ENCODE results near the gene ATAD2B.

The ATAD2B gene

GRCh38 chr2:23915327-23915726 lies 11.6 kb downstream of the ATAD2B start:
- no peak for DNase-seq (ENCODE audit: low spot score)
- no peak overlapping the region for H3K27ac ChIP-seq
- ChIA-PET CTCF (no interaction called here), POLR2A (ENCODE audit: low non-redundant PET) (no interaction called here)
- TF ChIP-seq CTCF (conservative IDR thresholded peaks at IDR 0.05; ENCODE audit: low read depth) = no peak

GRCh38 chr2:23912054-23912453 lies 14.9 kb downstream of the ATAD2B start:
- POLR2A ChIA-PET (ENCODE audit: low non-redundant PET) = no interaction called here
- no peak for TF ChIP-seq CTCF (conservative IDR thresholded peaks at IDR 0.05; ENCODE audit: low read depth)
- no peak overlapping the region for H3K27ac ChIP-seq
- CTCF ChIA-PET = no interaction called here
- no peak for DNase-seq (ENCODE audit: low spot score)

DNA sequence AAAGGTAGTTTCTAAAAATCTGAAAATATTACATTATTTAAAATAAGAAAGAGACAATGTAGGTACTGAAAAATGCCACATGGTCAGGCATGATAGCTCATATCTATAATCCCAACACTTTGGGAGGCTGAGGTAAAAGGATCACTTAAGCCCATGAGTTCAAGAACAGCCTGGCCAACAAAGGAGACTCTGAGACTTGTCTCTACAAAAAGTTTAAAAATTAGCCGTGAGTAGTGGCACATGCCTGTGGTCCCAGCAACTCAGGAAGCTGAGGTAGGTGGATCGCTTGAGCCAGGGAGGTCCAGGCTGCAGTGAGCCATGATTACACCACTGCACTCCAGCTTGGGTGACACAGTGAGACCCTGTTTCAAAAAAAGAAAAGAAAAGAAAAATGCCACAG lies 21.8 kb downstream of the ATAD2B start:
- DNase-seq (ENCODE audit: low spot score) = no peak
- no peak for TF ChIP-seq CTCF (conservative IDR thresholded peaks at IDR 0.05; ENCODE audit: low read depth)
- ChIA-PET CTCF (no interaction called here), POLR2A (ENCODE audit: low non-redundant PET) (no interaction called here)
- H3K27ac ChIP-seq = no peak overlapping the region

GRCh38 chr2:23904692-23905091 lies 22.2 kb downstream of the ATAD2B start:
- no peak for DNase-seq (ENCODE audit: low spot score)
- ChIA-PET POLR2A (ENCODE audit: low non-redundant PET) (no interaction called here), CTCF (no interaction called here)
- no peak overlapping the region for H3K27ac ChIP-seq
- no peak for TF ChIP-seq CTCF (conservative IDR thresholded peaks at IDR 0.05; ENCODE audit: low read depth)

DNA sequence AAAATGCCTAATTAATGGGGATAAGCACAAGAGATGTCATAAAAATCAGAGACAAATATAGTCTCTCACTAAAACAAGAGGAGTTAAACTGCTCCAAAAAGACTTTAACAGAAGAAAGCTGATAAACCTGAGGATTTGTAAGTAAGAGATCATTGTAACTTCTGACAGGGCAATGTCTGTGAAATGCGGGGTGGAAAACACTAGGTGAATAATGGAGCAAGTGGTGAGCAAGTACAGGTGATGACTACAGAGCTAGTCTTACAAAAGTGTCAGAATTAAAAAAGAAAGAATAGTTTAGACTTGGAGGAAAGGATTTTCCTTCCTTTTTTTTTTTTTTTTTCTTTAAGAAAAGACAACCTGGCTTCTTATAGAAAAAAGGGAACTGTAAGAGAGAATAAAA lies 22.7 kb downstream of the ATAD2B start:
- no peak for TF ChIP-seq CTCF (conservative IDR thresholded peaks at IDR 0.05; ENCODE audit: low read depth)
- no peak for DNase-seq (ENCODE audit: low spot score)
- ChIA-PET POLR2A (ENCODE audit: low non-redundant PET) (no interaction called here), CTCF (interaction anchor here (0.7 kb wide), 1 partner anchor 32 kb away, joined by 7 read pairs; no protein-coding TSS in a partner anchor)
- no peak overlapping the region for H3K27ac ChIP-seq

DNA sequence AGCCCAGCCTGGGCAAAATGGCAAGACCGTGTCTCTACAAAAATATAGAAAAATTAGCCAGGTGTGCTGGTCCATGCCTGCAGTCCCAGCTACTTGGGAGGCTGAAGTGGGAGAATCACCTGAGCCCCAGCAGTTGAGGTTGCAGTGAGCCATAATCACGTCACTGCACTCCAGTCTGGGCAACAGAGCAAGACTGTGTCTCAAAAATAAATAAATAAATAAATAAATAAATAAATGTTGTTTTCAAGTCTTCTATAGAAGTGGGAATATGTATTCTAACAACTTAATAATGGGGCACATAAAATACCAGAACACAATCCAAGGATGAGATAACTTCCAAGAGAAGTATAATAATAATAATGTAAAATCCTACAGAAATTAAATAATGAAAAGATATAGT lies 23.9 kb downstream of the ATAD2B start:
- no peak overlapping the region for H3K27ac ChIP-seq
- no peak for TF ChIP-seq CTCF (conservative IDR thresholded peaks at IDR 0.05; ENCODE audit: low read depth)
- no peak for DNase-seq (ENCODE audit: low spot score)
- ChIA-PET CTCF (no interaction called here), POLR2A (ENCODE audit: low non-redundant PET) (no interaction called here)

Data from RWPE1 (cell line).